GM12873 (cell line): ENCODE measurements around the gene SURF1.

ENCODE experiments used
- TF ChIP-seq, protein P1 (sequence below): IDR thresholded peaks from 2 replicates; pipeline ENCODE4 v1.5.1; 2012; ENCODE audit warnings: low read depth, mild to moderate bottlenecking, moderate library complexity, low read length, control low read depth; ENCODE audit not compliant: insufficient read depth; ENCODE audit errors: missing control alignments

Gene SURF1

GRCh38 chr9:133335924-133336811 is 20.1 kb downstream of the SURF1 start, which contains the start of gene SURF6:
Gene SURF6 (minus strand): TSS chr9:133336188. CDS start chr9:133336132, 56 bp downstream.
- TF ChIP-seq, protein P1, sequence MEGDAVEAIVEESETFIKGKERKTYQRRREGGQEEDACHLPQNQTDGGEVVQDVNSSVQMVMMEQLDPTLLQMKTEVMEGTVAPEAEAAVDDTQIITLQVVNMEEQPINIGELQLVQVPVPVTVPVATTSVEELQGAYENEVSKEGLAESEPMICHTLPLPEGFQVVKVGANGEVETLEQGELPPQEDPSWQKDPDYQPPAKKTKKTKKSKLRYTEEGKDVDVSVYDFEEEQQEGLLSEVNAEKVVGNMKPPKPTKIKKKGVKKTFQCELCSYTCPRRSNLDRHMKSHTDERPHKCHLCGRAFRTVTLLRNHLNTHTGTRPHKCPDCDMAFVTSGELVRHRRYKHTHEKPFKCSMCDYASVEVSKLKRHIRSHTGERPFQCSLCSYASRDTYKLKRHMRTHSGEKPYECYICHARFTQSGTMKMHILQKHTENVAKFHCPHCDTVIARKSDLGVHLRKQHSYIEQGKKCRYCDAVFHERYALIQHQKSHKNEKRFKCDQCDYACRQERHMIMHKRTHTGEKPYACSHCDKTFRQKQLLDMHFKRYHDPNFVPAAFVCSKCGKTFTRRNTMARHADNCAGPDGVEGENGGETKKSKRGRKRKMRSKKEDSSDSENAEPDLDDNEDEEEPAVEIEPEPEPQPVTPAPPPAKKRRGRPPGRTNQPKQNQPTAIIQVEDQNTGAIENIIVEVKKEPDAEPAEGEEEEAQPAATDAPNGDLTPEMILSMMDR = no peak

GRCh38 chr9:133334161-133334560 is 22.1 kb downstream of the SURF1 start:
- TF ChIP-seq, protein P1 = no peak

DNA sequence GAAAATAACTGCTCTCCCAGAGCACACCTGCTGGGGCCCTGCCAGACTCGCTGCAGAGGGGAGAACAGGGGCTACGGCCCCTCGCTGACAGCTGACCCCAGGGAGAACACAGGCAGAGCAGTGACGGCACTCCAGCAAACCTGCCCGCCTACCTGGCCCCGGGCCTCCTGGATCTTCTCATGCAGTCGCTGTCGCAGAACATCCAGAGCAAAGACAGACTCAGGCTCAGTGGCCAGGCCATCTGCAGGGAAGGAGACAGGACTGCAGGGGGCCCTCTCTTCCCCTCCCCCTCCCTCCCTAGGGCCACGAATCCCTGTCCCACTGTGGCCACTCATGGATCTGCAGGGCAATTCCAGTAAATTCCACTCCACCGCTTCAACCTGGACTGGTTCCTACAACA is 22.7 kb downstream of the SURF1 start:
- TF ChIP-seq, protein P1 = no peak

DNA sequence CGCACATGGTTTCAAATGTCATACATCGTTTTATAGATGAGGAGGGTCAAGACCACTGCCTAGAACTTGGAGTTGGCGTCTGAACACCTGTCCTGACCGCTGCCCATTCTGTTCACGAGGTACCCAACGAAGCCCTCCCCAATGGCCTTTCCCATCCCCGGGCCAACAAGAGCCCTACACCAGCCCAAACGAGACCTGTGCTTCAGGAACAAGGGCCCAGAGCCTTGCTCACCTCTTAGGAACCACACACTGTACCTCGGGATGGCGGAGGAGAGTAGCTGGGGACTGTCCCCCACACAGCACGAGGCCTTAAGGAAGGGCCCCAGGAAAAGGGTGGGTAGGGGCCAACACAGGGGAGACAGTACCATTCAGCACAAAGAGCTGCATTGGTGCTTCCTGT is 23.3 kb downstream of the SURF1 start:
- TF ChIP-seq, protein P1 = no peak

DNA sequence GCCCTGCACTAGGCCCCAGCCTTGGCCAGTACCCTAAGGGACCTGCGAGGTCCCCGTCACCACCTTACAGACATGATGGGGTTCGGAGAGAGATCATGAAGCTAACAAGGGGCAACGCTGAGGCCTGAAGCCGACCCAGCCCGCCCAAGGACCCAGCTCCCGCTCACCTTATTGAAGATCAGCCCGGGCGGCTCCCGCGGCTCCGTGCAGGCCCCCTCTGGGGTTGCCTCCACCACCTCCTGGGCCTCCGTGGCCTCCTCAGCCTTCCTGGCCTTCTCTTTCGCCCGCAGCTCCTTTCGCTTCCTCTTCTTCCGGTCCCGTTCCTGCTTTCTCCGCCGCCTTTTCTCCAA is 23.9 kb downstream of the SURF1 start:
- TF ChIP-seq, protein P1 = no peak

DNA sequence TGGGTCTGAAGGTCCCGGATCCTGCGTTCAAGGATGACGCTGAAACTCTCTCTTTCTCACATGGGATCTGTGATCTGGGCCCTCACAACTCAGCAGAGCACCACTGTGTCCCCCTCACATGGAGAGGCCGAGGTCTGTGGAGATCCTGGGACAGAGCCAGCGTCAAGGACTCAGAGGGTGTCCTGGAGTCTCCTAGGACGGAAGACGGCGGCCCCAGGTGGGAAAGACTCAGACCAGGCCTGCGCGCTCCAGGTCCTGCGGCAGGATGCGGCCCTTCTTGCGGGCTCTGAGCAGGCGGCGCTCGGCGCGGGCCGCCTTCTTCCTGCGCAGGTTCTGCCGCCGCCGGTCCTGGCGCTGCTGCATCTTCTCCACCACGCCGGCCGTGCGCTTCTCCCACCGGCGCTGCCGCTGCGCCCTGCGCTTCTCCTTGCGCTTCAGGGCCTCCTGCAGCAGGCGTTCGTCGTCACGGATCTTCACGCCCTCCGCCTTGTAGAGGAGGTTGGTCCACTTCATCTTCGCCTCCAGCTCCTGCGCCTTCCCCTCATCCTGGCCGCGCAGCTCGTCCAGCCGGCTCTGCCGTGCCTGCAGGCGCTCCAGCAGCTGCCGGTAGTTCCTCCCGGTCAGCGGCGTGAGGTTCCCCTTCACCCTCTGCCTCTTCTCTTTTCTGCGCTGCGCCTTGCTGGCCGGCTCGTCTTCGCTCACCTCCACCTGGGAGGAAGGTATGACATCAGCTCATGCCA is 24.5 kb downstream of the SURF1 start:
- TF ChIP-seq, protein P1 = no peak

GRCh38 chr9:133331221-133331620 is 25.1 kb downstream of the SURF1 start:
- TF ChIP-seq, protein P1 = no peak
